GM10266 (cell line): Measurements from ENCODE around the gene ZNF506.
"Not testable (repeated sequence)": the region's sequence is repeated elsewhere in the genome, so short reads cannot be mapped to it uniquely, and the experiment has no call there.

Experiments
- DNase-seq: peaks from one replicate; pipeline ENCODE4 v3.0.0; 2012; ENCODE audit errors: extremely low spot score
- CTCF ChIP-seq: IDR thresholded peaks from 2 replicates; pipeline ENCODE4 v1.5.1; 2012; ENCODE audit warnings: mild to moderate bottlenecking, low read depth; ENCODE audit not compliant: control insufficient read depth, insufficient read depth; ENCODE audit errors: missing control alignments

ZNF506 gene

GRCh38 chr19:19805480-19805879, 16.1 kb downstream of the ZNF506 start:
- no peak for TF ChIP-seq CTCF
- no peak for DNase-seq

GRCh38 chr19:19788015-19788414, 33.5 kb downstream of the ZNF506 start:
- no peak for TF ChIP-seq CTCF
- no peak for DNase-seq

- not testable (repeated sequence) for DNase-seq
Measured at GRCh38 chr19:19785476-19785875, 36.1 kb downstream of the ZNF506 start.

- TF ChIP-seq CTCF, result no peak
- no peak for DNase-seq
Measured at GRCh38 chr19:19782783-19783182, 38.8 kb downstream of the ZNF506 start.

GRCh38 chr19:19781791-19782190, 39.8 kb downstream of the ZNF506 start:
- DNase-seq, result not testable (repeated sequence)

GRCh38 chr19:19778666-19779065, 42.9 kb downstream of the ZNF506 start:
- TF ChIP-seq CTCF, result no peak
- no peak for DNase-seq

- no peak for DNase-seq
- no peak for TF ChIP-seq CTCF
Measured at GRCh38 chr19:19777692-19778091, 43.9 kb downstream of the ZNF506 start.

GRCh38 chr19:19776206-19777008, 45.1 kb downstream of the ZNF506 start:
- peak; percentile 91 for DNase-seq
- TF ChIP-seq CTCF, result no peak

GRCh38 chr19:19775891-19776205, 45.7 kb downstream of the ZNF506 start:
- no peak for DNase-seq
- no peak for TF ChIP-seq CTCF
